Keratinocyte (primary cell): ENCODE results near the gene SPATS2. TPM values are rescaled to one million over a fixed set of nuclear protein-coding genes. Genes with fewer than 3 reads are reported as not detected.

ENCODE experiments used
- DNase-seq: peaks from one replicate; pipeline ENCODE4 v3.0.0-alpha.2; 2011; ENCODE audit warnings: low read depth, missing footprints, low spot score
- FAIRE-seq: peaks from 2 replicates; lab custom pipeline; 2011; peaks lifted over from hg19 to GRCh38; lab: Jason Lieb, UNC
- H2AFZ ChIP-seq: 2 replicates; pipeline ENCODE4 v1.6.0; 2012; ENCODE audit warnings: low read length, control low read depth, inconsistent platforms; ENCODE audit not compliant: control insufficient read depth
- H3K27ac ChIP-seq: 2 replicates; pipeline ENCODE4 v1.5.1; 2011; ENCODE audit warnings: low read length; ENCODE audit not compliant: control insufficient read depth, insufficient read depth
- H3K27me3 ChIP-seq: 3 replicates; pipeline ENCODE4 v1.6.0; 2011; ENCODE audit warnings: low read length; ENCODE audit not compliant: control insufficient read depth, insufficient read depth; ENCODE audit errors: extremely low read depth
- H3K36me3 ChIP-seq, 2 experiments: 2 replicates in 1 of 2; 3 replicates in 1 of 2; pipeline ENCODE4 v1.5.1; 2011; ENCODE audit warnings: low read length in 2 of 2, mild to moderate bottlenecking in 1 of 2; ENCODE audit not compliant: control insufficient read depth in 2 of 2, insufficient read depth in 2 of 2; ENCODE audit errors: extremely low read depth in 1 of 2
- H3K4me1 ChIP-seq: 3 replicates; pipeline ENCODE4 v1.5.1; 2011; ENCODE audit warnings: low read length; ENCODE audit not compliant: control insufficient read depth, insufficient read depth; ENCODE audit errors: extremely low read depth
- H3K4me2 ChIP-seq: 3 replicates; pipeline ENCODE4 v1.6.0; 2011; ENCODE audit warnings: low read depth, low read length; ENCODE audit not compliant: control insufficient read depth, insufficient read depth; ENCODE audit errors: extremely low read depth
- H3K4me3 ChIP-seq, 3 experiments: fragments of 200-600 bp in 1 of 3; sonication (generic) in 1 of 3; 2 replicates in 2 of 3; 3 replicates in 1 of 3; pipeline ENCODE4 v1.5.1; 2011 to 2016; ENCODE audit warnings: low read length in 3 of 3, mild to moderate bottlenecking in 3 of 3, control low read depth in 2 of 3, inconsistent platforms in 1 of 3, low read depth in 1 of 3, mixed read lengths in 1 of 3, mixed run types in 1 of 3, moderate library complexity in 1 of 3; ENCODE audit not compliant: control insufficient read depth in 2 of 3, insufficient read depth in 2 of 3; ENCODE audit errors: extremely low read depth in 1 of 3
- H3K79me2 ChIP-seq: 2 replicates; pipeline ENCODE4 v1.6.0; 2012; ENCODE audit warnings: low read length; ENCODE audit not compliant: control insufficient read depth, insufficient read depth
- H3K9ac ChIP-seq: 3 replicates; pipeline ENCODE4 v1.6.0; 2011; ENCODE audit warnings: low read length; ENCODE audit not compliant: control insufficient read depth, insufficient read depth; ENCODE audit errors: extremely low read depth
- H3K9me1 ChIP-seq: 3 replicates; pipeline ENCODE4 v1.6.0; 2011; ENCODE audit warnings: low read length; ENCODE audit not compliant: control insufficient read depth, insufficient read depth; ENCODE audit errors: extremely low read depth
- H3K9me3 ChIP-seq: 2 replicates; pipeline ENCODE4 v1.5.1; 2012; ENCODE audit warnings: low read depth, low read length; ENCODE audit not compliant: control insufficient read depth
- H4K20me1 ChIP-seq: 3 replicates; pipeline ENCODE4 v1.6.0; 2011; ENCODE audit warnings: low read length; ENCODE audit not compliant: control insufficient read depth, insufficient read depth; ENCODE audit errors: extremely low read depth
- EZH2 ChIP-seq: IDR thresholded peaks from one replicate; pipeline ENCODE4 v1.6.1; 2012; ENCODE audit warnings: inconsistent platforms, mild to moderate bottlenecking, low read length, moderate library complexity
- dilution Hi-C: fragments of 300-500 bp; cut with MboI; formaldehyde crosslinking; loops from one replicate; pipeline ENCODE4 v1.7.0; 2020; ENCODE audit warnings: low sequenced_read_pairs; ENCODE audit not compliant: extremely low pct_ligation_motif_present
- polyA plus RNA-seq, 5 experiments: library from polyadenylated mRNA; depleted of rRNA in 3 of 5; stranded (reverse) in 3 of 5; stranded (forward) in 1 of 5; unstranded in 1 of 5; fragments of >200 nt; gene quantifications; 1 replicate in 1 of 5; 2 replicates in 3 of 5; 3 replicates in 1 of 5; pipeline versions ENCODE4 v1.2.1 to v1.2.3, GENCODE V29; 2011 to 2012; ENCODE audit warnings: missing spikeins in 2 of 5, low read depth in 1 of 5, low replicate concordance in 1 of 5
- TF ChIP-seq, protein P1 (sequence below), 3 experiments: IDR thresholded peaks in 1 of 3; conservative IDR thresholded peaks in 1 of 3; optimal IDR thresholded peaks in 1 of 3; 2 replicates in 2 of 3; 3 replicates in 1 of 3; pipeline versions ENCODE3 to v1.5.1; 2011; ENCODE audit warnings: low read length in 3 of 3, mild to moderate bottlenecking in 3 of 3, moderate library complexity in 2 of 3, control low read depth in 1 of 3, inconsistent platforms in 1 of 3; ENCODE audit not compliant: insufficient read depth in 2 of 3; ENCODE audit errors: extremely low read depth in 1 of 3

The SPATS2 gene
- polyA plus RNA-seq, 1 donor (not counting 4 experiments of a cell fraction or from before 2014, with no cell fraction given), result 47.9 TPM

- Histone ChIP-seq H4K20me1 (no peaks in the 10 kb centered on the region), H3K4me3 (no peak overlapping the region), H3K36me3 (no peaks in the 10 kb centered on the region), H3K9ac (no peak overlapping the region), H3K27me3 (no peaks in the 10 kb centered on the region), H3K27ac (no peak overlapping the region), H3K4me1 (no peaks in the 10 kb centered on the region), H2AFZ (no peak overlapping the region), H3K79me2 (peaks cover 21% of the 10 kb centered on the region), H3K9me1 (no peaks in the 10 kb centered on the region), H3K9me3 (no peaks in the 10 kb centered on the region), H3K4me2 (no peak overlapping the region)
- dilution Hi-C loops, result no loop called here
- DNase-seq, result no peak
- no peak for TF ChIP-seq EZH2
- TF ChIP-seq, protein P1, sequence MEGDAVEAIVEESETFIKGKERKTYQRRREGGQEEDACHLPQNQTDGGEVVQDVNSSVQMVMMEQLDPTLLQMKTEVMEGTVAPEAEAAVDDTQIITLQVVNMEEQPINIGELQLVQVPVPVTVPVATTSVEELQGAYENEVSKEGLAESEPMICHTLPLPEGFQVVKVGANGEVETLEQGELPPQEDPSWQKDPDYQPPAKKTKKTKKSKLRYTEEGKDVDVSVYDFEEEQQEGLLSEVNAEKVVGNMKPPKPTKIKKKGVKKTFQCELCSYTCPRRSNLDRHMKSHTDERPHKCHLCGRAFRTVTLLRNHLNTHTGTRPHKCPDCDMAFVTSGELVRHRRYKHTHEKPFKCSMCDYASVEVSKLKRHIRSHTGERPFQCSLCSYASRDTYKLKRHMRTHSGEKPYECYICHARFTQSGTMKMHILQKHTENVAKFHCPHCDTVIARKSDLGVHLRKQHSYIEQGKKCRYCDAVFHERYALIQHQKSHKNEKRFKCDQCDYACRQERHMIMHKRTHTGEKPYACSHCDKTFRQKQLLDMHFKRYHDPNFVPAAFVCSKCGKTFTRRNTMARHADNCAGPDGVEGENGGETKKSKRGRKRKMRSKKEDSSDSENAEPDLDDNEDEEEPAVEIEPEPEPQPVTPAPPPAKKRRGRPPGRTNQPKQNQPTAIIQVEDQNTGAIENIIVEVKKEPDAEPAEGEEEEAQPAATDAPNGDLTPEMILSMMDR (optimal IDR thresholded peaks at IDR 0.05 in 1 of 3, IDR thresholded peaks at IDR 0.05 in 1 of 3, conservative IDR thresholded peaks at IDR 0.05 in 1 of 3; ENCODE audit: extremely low read depth in 1 of 3, insufficient read depth in 2 of 3, low read length in 3 of 3), result no peak
- no peak for FAIRE-seq
Observed at GRCh38 chr12:49422114-49422513, 54.9 kb downstream of the SPATS2 start.

GRCh38 chr12:49428793-49429192 lies 61.5 kb downstream of the SPATS2 start:
- no peaks in the 10 kb centered on the region for H3K9me1 ChIP-seq
- no peak overlapping the region for H2AFZ ChIP-seq
- H3K9ac ChIP-seq, result no peak overlapping the region
- no peaks in the 10 kb centered on the region for H4K20me1 ChIP-seq
- no peaks in the 10 kb centered on the region for H3K9me3 ChIP-seq
- DNase-seq (no peak), FAIRE-seq (peak; percentile 80)
- no peak for TF ChIP-seq EZH2
- TF ChIP-seq, protein P1 (optimal IDR thresholded peaks at IDR 0.05 in 1 of 3, IDR thresholded peaks at IDR 0.05 in 1 of 3, conservative IDR thresholded peaks at IDR 0.05 in 1 of 3; ENCODE audit: extremely low read depth in 1 of 3, insufficient read depth in 2 of 3, low read length in 3 of 3), result no peak
- peaks cover 6% of the 10 kb centered on the region for H3K79me2 ChIP-seq
- no peak overlapping the region for H3K4me2 ChIP-seq
- dilution Hi-C loops, result no loop called here
- H3K27me3 ChIP-seq, result no peaks in the 10 kb centered on the region
- no peak overlapping the region for H3K27ac ChIP-seq
- H3K4me3 ChIP-seq, result no peak overlapping the region
- H3K36me3 ChIP-seq, result no peaks in the 10 kb centered on the region
- H3K4me1 ChIP-seq, result peaks cover 8% of the 10 kb centered on the region
